OCI-LY7 (cell line): ENCODE results near the gene ADO. TPM values are rescaled to one million over a fixed set of nuclear protein-coding genes. Genes with fewer than 3 reads are reported as not detected.

Experiments
- BruUV-seq: library from RNA; stranded (reverse); fragments of 400-500 nt; replicated peaks from 2 replicates; lab custom pipeline; 2021; lab: Mats Ljungman, UMichigan
- CTCF ChIA-PET: fragments of 300-600 bp; sonication (Branson Sonifier 250); formaldehyde crosslinking; loops from one replicate; lab custom pipeline; 2022; ENCODE audit warnings: antibody characterized with exemption; ENCODE audit not compliant: unreplicated experiment; lab: Charles Lee
- POLR2A ChIA-PET: fragments of 300-600 bp; sonication (Branson Sonifier 250); formaldehyde crosslinking; loops from one replicate; lab custom pipeline; 2022; ENCODE audit warnings: antibody characterized with exemption; lab: Charles Lee
- DNase-seq: peaks from one replicate; pipeline ENCODE4 v3.0.0-alpha.2; 2015; ENCODE audit warnings: low spot score
- H2AFZ ChIP-seq: fragments of 200-600 bp; sonication (generic), shearing (Covaris generic); 2 replicates; pipeline ENCODE4 v1.6.1; 2014; ENCODE audit warnings: mild to moderate bottlenecking, antibody characterized with exemption, low read length, moderate library complexity
- H3K27ac ChIP-seq: fragments of 200-600 bp; sonication (generic); 2 replicates; pipeline ENCODE4 v1.5.1; 2014; ENCODE audit warnings: mixed run types, low read depth, mild to moderate bottlenecking, moderate library complexity, low read length, inconsistent platforms; ENCODE audit not compliant: poor library complexity, severe bottlenecking
- H3K36me3 ChIP-seq: fragments of 200-600 bp; sonication (generic); 2 replicates; pipeline ENCODE4 v1.6.1; 2014; ENCODE audit warnings: mild to moderate bottlenecking, antibody characterized with exemption, low read length, moderate library complexity, mixed read lengths; ENCODE audit not compliant: insufficient read depth
- H3K4me1 ChIP-seq: fragments of 200-600 bp; sonication (generic); 2 replicates; pipeline ENCODE4 v1.5.1; 2014; ENCODE audit warnings: mild to moderate bottlenecking, low read length; ENCODE audit not compliant: insufficient read depth, poor library complexity, severe bottlenecking
- H3K4me2 ChIP-seq: fragments of 200-600 bp; sonication (generic); 2 replicates; pipeline ENCODE4 v1.6.1; 2014; ENCODE audit warnings: mild to moderate bottlenecking, low read length
- H3K4me3 ChIP-seq: fragments of 200-600 bp; sonication (generic); 2 replicates; pipeline ENCODE4 v1.5.1; 2014; ENCODE audit warnings: mild to moderate bottlenecking, low read depth, low read length; ENCODE audit not compliant: poor library complexity, severe bottlenecking
- H3K79me2 ChIP-seq: fragments of 200-600 bp; sonication (generic); 2 replicates; pipeline ENCODE4 v1.6.1; 2016; ENCODE audit warnings: low read depth, mild to moderate bottlenecking, low read length, moderate library complexity, mixed read lengths; ENCODE audit not compliant: insufficient read depth
- H3K9me2 ChIP-seq: fragments of 200-600 bp; sonication (generic); 2 replicates; pipeline ENCODE4 v1.6.1; 2016; ENCODE audit warnings: mild to moderate bottlenecking, low read length, mixed read lengths; ENCODE audit not compliant: insufficient read depth
- H3K9me3 ChIP-seq: fragments of 200-600 bp; sonication (generic); 2 replicates; pipeline ENCODE4 v1.6.1; 2014; ENCODE audit warnings: mild to moderate bottlenecking, mixed run types, low read length, mixed read lengths
- H4K20me1 ChIP-seq: fragments of 200-600 bp; sonication (generic); 2 replicates; pipeline ENCODE4 v1.6.1; 2014; ENCODE audit warnings: mild to moderate bottlenecking, antibody characterized with exemption, low read length, moderate library complexity, mixed read lengths; ENCODE audit not compliant: insufficient read depth
- CTCF ChIP-seq: fragments of 200-600 bp; sonication (generic); conservative IDR thresholded peaks from 2 replicates; pipeline ENCODE4 v1.5.1; 2014; ENCODE audit warnings: mild to moderate bottlenecking, antibody characterized with exemption, low read length, moderate library complexity, mixed read lengths
- EZH2phosphoT487 ChIP-seq: fragments of 200-600 bp; sonication (generic); IDR thresholded peaks from 2 replicates; pipeline ENCODE4 v1.6.1; 2018; ENCODE audit warnings: low read depth, borderline replicate concordance, mild to moderate bottlenecking, mixed run types, antibody characterized with exemption, low read length, moderate library complexity, mixed read lengths
- intact Hi-C: fragments of 100-400 bp; cut with micrococcal nuclease; formaldehyde crosslinking; loops from one replicate; pipeline ENCODE4 v1.10.0; 2022; ENCODE audit not compliant: unreplicated experiment
- total RNA-seq, 2 experiments: library from RNA; depleted of rRNA in 1 of 2; stranded (reverse); fragments of >200 nt in 1 of 2; shearing (Covaris generic) in 1 of 2; gene quantifications; 2 replicates each; pipeline ENCODE4 v1.2.3, GENCODE V29; 2014 to 2022

Gene ADO
- total RNA-seq, 2 experiments from 2014 or later, result 30.3 to 43.1 TPM

GRCh38 chr10:62792261-62792660, 12.3 kb upstream of the ADO start:
- H3K9me3 ChIP-seq, result no peaks in the 10 kb centered on the region
- no peak for TF ChIP-seq EZH2phosphoT487
- TF ChIP-seq CTCF, result no peak
- no TSS peak for BruUV-seq
- H3K27ac ChIP-seq, result no peak overlapping the region
- no peaks in the 10 kb centered on the region for H3K36me3 ChIP-seq
- no peaks in the 10 kb centered on the region for H4K20me1 ChIP-seq
- no peak overlapping the region for H3K4me3 ChIP-seq
- no peak for DNase-seq
- CTCF ChIA-PET, result no interaction called here
- H2AFZ ChIP-seq, result no peak overlapping the region
- H3K4me1 ChIP-seq, result no peaks in the 10 kb centered on the region
- H3K79me2 ChIP-seq, result no peaks in the 10 kb centered on the region
- POLR2A ChIA-PET, result no interaction called here
- intact Hi-C loops, result no loop called here
- H3K9me2 ChIP-seq, result no peaks in the 10 kb centered on the region
- H3K4me2 ChIP-seq, result no peak overlapping the region

- H4K20me1 ChIP-seq, result no peaks in the 10 kb centered on the region
- intact Hi-C loops, result no loop called here
- no peak overlapping the region for H2AFZ ChIP-seq
- H3K4me2 ChIP-seq, result no peak overlapping the region
- no peak overlapping the region for H3K4me3 ChIP-seq
- H3K9me2 ChIP-seq, result no peaks in the 10 kb centered on the region
- no peaks in the 10 kb centered on the region for H3K79me2 ChIP-seq
- no TSS peak for BruUV-seq
- H3K9me3 ChIP-seq, result no peaks in the 10 kb centered on the region
- H3K36me3 ChIP-seq, result no peaks in the 10 kb centered on the region
- no peak for TF ChIP-seq CTCF
- TF ChIP-seq EZH2phosphoT487, result no peak
- H3K27ac ChIP-seq, result no peak overlapping the region
- H3K4me1 ChIP-seq, result no peaks in the 10 kb centered on the region
- ChIA-PET CTCF (no interaction called here), POLR2A (interaction anchor here (1.3 to 3.4 kb wide), 3 partner anchors 10 to 14 kb away, joined by 4 to 19 read pairs (median 7); partner anchors contain the start of gene ADO)
- no peak for DNase-seq
These were observed 10.2 kb upstream of the ADO start for GRCh38 chr10:62794306-62794705.

GRCh38 chr10:62795100-62795499, 9.4 kb upstream of the ADO start:
- H3K27ac ChIP-seq, result no peak overlapping the region
- H3K4me1 ChIP-seq, result no peaks in the 10 kb centered on the region
- H3K4me2 ChIP-seq, result no peak overlapping the region
- no peak for DNase-seq
- no peak for TF ChIP-seq CTCF
- no peak for TF ChIP-seq EZH2phosphoT487
- H3K36me3 ChIP-seq, result no peaks in the 10 kb centered on the region
- no peaks in the 10 kb centered on the region for H3K9me2 ChIP-seq
- no peak overlapping the region for H3K4me3 ChIP-seq
- H3K9me3 ChIP-seq, result no peaks in the 10 kb centered on the region
- intact Hi-C loops, result no loop called here
- CTCF ChIA-PET, result no interaction called here
- no peaks in the 10 kb centered on the region for H3K79me2 ChIP-seq
- no peak overlapping the region for H2AFZ ChIP-seq
- H4K20me1 ChIP-seq, result no peaks in the 10 kb centered on the region
- BruUV-seq, result no TSS peak
- POLR2A ChIA-PET, result interaction anchor here (1.3 to 3.4 kb wide), 2 partner anchors 9 to 15 kb away, joined by 7 to 19 read pairs; partner anchors contain the start of gene ADO
